ENCODE results near the gene SYNDIG1L. TPM values are rescaled to one million over a fixed set of nuclear protein-coding genes. Genes with fewer than 3 reads are reported as not detected.

The SYNDIG1L gene
- total RNA-seq, 1 donor from 2014 or later = not detected

GRCh38 chr14:74364271-74364880 is 61.6 kb downstream of the SYNDIG1L start:
- peak; percentile 62 for DNase-seq (ENCODE audit: low spot score)

- peak; percentile 90 for DNase-seq (ENCODE audit: low spot score)
Measured at GRCh38 chr14:74362361-74362915, 63.6 kb downstream of the SYNDIG1L start.

- peak; percentile 47 for DNase-seq (ENCODE audit: low spot score)
Measured at GRCh38 chr14:74360163-74360562, 65.8 kb downstream of the SYNDIG1L start.

- DNase-seq (ENCODE audit: low spot score) = no peak
Measured at GRCh38 chr14:74358176-74358829, 67.7 kb downstream of the SYNDIG1L start.

- DNase-seq (ENCODE audit: low spot score) = no peak
Measured at GRCh38 chr14:74357585-74357984, 68.4 kb downstream of the SYNDIG1L start.

- no peak for DNase-seq (ENCODE audit: low spot score)
Measured at GRCh38 chr14:74356892-74357575, 69.0 kb downstream of the SYNDIG1L start.

Other genes with a start within 250 kb of the SYNDIG1L start
- not detected for gene VSX2, start 186.8 kb downstream of the SYNDIG1L start, total RNA-seq
- 41.5 TPM for gene ABCD4, start 123.3 kb downstream of the SYNDIG1L start, total RNA-seq
- not detected for gene VRTN, start 77.7 kb downstream of the SYNDIG1L start, total RNA-seq
- 290 TPM for gene NPC2, start 67.1 kb upstream of the SYNDIG1L start, total RNA-seq
- 17.8 TPM for gene ISCA2, start 67.6 kb upstream of the SYNDIG1L start, total RNA-seq
- 58.2 TPM for gene LTBP2, start 186.0 kb upstream of the SYNDIG1L start, total RNA-seq

Measured in mesenteric fat pad (tissue), 1 donor.